ENCODE results near the gene KLHL42.

GRCh38 chr12:27851311-27851710 is 71.3 kb downstream of the KLHL42 start:
- TF ChIP-seq BHLHE40 (IDR thresholded peaks at IDR 0.05; ENCODE audit: borderline replicate concordance): no peak
- TF ChIP-seq SP1 (IDR thresholded peaks at IDR 0.05): no peak
- TF ChIP-seq ARNT (IDR thresholded peaks at IDR 0.05): no peak
- no peak for TF ChIP-seq HDGF (IDR thresholded peaks at IDR 0.05; ENCODE audit: borderline replicate concordance)
- no peak for TF ChIP-seq FOXM1 (IDR thresholded peaks at IDR 0.05; ENCODE audit: borderline replicate concordance)
- no peak for TF ChIP-seq FOXA1 (IDR thresholded peaks at IDR 0.05)
- no peak for TF ChIP-seq ZNF384 (IDR thresholded peaks at IDR 0.05)
- no peak for TF ChIP-seq CTBP1 (IDR thresholded peaks at IDR 0.05; ENCODE audit: borderline replicate concordance)
- TF ChIP-seq SUZ12 (IDR thresholded peaks at IDR 0.05): no peak
- TF ChIP-seq TARDBP (IDR thresholded peaks at IDR 0.05): no peak
- TF ChIP-seq ELF4 (IDR thresholded peaks at IDR 0.05): no peak
- TF ChIP-seq PKNOX1 (IDR thresholded peaks at IDR 0.05): no peak

All from HEK293T (cell line).